ENCODE results near the gene MAJIN.

- TF ChIP-seq CTCF (IDR thresholded peaks at IDR 0.05): no peak
- no peak for TF ChIP-seq ZFX (IDR thresholded peaks at IDR 0.05; ENCODE audit: borderline replicate concordance)
Measured at GRCh38 chr11:64891215-64891848, 80.6 kb downstream of the MAJIN start.
